ENCODE measurements around the gene SNX11.

Gene SNX11

DNA sequence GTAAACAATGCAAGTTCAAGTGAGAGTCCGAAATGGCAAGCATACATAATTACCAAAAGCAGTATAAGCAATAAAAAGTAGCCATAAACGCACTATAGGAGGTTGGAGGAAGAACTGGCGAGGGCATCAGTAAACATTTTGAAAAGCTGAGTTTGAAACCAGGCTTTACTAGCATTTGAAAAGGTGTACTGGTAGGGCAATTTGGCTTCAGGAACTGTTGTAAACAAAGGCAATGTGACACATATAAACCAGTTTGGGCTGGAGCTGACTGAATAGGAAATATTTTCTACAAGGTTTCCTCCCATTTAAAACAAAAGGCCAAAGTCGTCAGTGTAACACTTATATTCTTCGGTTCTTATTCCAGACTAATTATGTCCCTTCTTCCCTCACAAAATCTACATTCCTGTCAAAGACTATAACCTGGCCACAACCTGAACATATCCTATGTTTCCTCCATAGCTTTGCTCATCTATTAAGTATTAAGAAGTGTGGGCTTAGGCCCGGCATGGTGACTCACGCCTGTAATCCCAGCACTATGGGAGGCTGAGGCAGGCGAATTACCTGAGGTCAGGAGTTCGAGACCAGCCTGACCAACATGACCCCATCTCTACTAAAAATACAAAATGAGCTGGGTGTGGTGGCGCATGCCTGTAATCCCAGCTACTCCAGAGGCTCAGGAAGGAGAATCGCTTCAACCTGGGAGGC lies 14.1 kb upstream of the SNX11 start:
- in situ Hi-C loops (cut with MboI; ENCODE audit: low sequenced_read_pairs), result no loop called here

DNA sequence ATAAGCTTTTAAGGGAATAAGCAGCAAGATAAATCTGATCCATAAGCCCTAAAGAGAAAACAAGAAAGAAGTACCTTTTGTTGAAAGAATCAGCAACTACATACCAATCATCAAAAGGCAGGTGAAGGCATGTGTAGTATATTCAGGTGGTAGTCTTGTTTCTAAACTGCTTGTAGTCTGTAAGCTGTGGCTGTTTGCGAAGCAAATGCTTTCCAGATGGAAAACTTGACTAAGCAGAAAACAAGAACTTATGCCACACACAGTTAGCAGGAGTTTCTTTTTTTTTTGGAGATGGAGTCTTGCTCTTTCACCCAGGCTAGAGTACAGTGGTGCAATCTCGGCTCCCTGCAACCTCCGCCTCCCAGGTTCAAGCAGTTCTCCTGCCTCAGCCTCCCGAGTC lies 12.0 kb upstream of the SNX11 start:
- in situ Hi-C loops (cut with MboI; ENCODE audit: low sequenced_read_pairs), result no loop called here

GRCh38 chr17:48100160-48100559 lies 7.4 kb upstream of the SNX11 start:
- in situ Hi-C loops (cut with MboI; ENCODE audit: low sequenced_read_pairs), result no loop called here

DNA sequence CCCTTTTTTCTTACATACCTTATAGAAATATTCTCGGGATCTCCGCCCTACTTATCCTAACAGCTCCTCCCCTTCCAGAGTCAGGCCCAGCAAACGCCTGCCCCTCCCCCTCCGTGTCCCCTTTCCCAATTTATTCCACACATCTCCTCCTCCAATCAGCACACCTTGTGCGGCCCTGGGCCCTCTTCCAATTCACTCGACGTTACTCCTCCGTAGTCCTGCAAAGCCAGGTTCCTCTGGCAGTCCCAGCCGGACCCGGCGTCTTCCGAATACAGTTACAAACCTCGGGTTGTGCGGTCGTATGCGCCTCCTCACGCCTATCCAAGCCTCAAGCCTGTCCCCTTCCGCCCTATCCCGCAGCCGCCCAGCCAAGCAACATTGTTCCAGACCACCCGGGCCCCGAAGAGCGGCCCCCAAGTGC lies 7.0 kb upstream of the SNX11 start:
- in situ Hi-C loops (cut with MboI; ENCODE audit: low sequenced_read_pairs), result no loop called here

GRCh38 chr17:48101012-48101720 lies 6.4 kb upstream of the SNX11 start, which contains the start of gene CBX1:
Gene CBX1, minus strand, starts transcription at chr17:48101478. Its CDS starts 24,474 bp downstream, at chr17:48077004.
- in situ Hi-C loops (cut with MboI; ENCODE audit: low sequenced_read_pairs), result no loop called here

DNA sequence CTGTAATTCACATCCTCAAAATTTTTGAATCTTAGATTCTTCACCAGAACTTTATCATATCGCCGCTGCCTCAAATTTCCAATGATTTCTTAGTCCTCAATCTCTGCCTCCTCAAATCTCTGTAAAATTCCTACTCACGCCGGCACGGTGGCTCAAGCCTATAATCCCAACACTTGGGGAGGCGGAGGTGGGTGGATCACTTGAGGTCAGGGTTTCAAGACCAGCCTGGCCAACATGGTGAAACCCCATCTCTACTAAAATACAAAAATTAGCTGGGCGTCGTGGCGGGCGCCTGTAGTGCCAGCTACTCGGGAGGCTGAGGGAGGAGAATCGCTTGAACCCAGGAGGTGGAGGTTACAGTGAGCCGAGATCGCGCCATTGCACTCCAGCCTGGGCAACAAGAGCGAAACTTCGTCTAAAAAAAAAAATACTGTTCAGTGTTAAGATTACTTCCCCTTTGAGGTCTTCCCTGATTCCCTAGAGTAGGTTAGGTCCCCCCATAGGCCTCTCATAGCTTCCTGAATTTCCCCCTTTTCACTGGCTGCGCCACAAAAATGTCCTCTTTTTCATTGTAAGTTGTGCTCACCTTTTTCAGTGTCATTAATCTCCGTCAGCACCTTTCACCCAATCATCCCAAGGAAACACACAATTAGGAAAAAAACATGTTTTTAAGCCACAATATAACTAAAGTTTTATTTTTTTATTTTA lies 5.4 kb upstream of the SNX11 start:
- in situ Hi-C loops (cut with MboI; ENCODE audit: low sequenced_read_pairs), result no loop called here

- in situ Hi-C loops (cut with MboI; ENCODE audit: low sequenced_read_pairs), result no loop called here
Observed at GRCh38 chr17:48102798-48103715, 4.5 kb upstream of the SNX11 start.

DNA sequence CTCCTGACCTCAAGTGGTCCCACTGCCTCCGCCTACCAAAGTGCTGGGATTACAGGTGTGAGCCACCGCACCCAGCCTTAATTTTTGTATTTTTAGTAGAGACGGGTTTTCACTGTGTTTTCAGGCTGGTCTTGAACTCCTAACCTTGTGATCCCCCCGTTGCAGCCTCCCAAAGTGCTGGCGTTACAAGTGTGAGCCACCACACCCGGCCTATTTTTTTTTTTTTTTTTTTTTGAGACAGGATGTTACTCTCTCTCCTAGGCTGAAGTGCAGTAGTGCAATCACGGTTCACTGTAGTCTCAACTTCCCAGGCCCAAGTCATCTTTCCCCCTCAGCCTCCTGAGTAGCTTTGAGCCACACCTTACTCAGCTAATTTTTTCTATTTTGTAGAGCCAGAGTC lies 3.1 kb upstream of the SNX11 start:
- in situ Hi-C loops (cut with MboI; ENCODE audit: low sequenced_read_pairs), result no loop called here

DNA sequence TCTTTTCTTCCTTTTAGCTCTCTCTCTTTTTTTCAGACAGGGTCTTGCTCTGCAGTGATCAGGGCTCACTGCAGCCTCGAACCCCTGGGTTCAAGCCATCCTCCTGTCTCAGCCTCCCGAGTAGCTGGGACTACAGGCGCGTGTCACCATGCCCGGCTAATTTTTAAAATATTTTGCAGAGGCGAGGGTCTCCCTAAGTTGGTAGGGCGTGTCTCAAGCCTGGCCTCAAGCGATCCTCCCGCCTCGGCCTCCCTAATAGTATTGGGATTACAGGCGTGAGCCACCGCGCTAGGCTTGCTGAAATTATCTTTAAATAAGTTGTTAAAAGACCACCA lies 797 bp upstream of the SNX11 start:
- in situ Hi-C loops (cut with MboI; ENCODE audit: low sequenced_read_pairs), result no loop called here

GRCh38 chr17:48110761-48111160 lies 3.2 kb downstream of the SNX11 start:
- in situ Hi-C loops (cut with MboI; ENCODE audit: low sequenced_read_pairs), result no loop called here

DNA sequence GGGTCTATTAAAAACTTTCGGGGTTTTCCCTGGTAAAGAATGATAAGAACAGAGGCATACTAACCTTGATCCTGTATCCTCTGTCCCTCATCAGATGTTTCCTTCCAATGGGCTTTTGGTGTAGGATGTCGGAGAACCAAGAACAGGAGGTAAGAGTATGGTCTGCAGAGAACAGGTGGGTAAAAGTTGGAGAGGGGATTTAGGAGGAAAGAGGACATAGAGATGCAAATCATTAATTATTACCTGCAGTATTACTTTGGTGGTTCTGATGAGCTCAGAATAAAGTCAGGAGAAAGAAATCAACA lies 4.3 kb downstream of the SNX11 start:
- in situ Hi-C loops (cut with MboI; ENCODE audit: low sequenced_read_pairs), result no loop called here

DNA sequence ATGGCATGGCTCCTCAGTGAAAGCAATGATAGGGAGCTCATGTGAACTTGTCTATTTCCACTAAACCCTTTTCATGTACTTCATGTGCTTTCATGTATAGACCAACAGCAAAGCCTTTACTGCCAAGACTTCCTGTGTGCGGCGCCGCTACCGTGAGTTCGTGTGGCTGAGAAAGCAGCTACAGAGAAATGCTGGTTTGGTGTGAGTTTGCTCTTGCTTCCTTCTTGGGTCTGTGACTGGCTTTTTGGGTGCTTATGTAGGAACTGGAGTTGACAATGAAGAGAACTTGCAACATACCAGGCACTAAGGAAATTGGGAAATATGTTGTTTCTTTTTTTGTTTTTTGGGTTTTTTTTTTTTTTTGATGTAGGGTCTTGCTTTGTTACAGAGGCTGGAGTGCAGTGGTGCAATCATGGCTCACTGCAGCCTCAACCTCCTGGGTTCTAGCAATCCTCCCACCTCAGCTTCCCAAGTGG lies 5.7 kb downstream of the SNX11 start:
- in situ Hi-C loops (cut with MboI; ENCODE audit: low sequenced_read_pairs), result no loop called here

GRCh38 chr17:48121923-48122664 lies 14.5 kb downstream of the SNX11 start:
- in situ Hi-C loops (cut with MboI; ENCODE audit: low sequenced_read_pairs), result no loop called here

DNA sequence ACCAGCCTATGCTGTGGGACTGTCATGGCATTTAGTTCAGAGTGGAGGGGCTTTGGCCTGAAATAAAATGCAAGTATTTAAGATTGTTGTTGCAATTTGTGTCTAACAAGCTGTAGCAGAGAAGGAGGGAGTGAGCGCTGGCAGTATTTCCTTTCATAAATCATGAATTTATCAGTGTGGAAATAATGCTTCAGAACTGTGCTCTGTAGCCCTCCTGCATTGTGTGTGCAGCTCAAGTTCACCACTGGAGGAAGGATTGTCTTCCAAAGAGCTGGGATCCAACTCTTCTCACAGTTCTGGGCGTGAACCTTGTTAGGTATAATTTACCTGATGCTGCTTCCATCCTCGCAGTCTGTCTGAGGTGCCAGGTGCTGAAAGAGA lies 15.1 kb downstream of the SNX11 start:
- in situ Hi-C loops (cut with MboI; ENCODE audit: low sequenced_read_pairs), result no loop called here

GRCh38 chr17:48123111-48123510 lies 15.5 kb downstream of the SNX11 start:
- in situ Hi-C loops (cut with MboI; ENCODE audit: low sequenced_read_pairs), result no loop called here

DNA sequence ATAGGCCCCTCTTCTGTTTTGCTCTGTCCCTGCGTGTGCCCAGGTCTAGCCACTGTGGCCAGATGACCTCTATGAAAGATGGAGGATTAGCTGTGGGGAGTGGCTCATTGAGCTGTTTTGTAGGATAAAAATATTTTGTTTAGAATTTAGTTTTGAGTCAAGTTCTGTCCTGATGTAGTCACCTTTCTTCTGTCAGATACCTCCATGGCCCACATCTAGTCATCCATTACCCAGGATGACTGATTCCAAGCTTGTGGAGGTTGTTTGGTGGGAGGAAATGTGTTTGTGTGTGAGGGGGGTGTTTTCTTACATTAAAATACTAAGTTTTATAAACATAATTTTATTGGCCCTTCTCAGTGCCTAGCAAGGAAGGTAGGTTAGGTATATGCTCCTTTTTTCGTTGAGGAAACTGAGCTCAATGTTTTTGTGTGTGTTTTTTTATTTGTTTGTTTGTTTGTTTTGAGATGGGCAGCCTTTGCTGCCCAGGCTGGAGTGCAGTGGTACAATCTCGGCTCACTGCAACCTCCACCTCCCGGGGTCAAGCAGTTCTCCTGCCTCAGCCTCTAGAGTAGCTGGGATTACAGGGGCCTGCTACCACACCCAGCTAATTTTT lies 16.3 kb downstream of the SNX11 start:
- in situ Hi-C loops (cut with MboI; ENCODE audit: low sequenced_read_pairs), result no loop called here

- in situ Hi-C loops (cut with MboI; ENCODE audit: low sequenced_read_pairs), result no loop called here
Observed at GRCh38 chr17:48125829-48126531, 18.4 kb downstream of the SNX11 start.

DNA sequence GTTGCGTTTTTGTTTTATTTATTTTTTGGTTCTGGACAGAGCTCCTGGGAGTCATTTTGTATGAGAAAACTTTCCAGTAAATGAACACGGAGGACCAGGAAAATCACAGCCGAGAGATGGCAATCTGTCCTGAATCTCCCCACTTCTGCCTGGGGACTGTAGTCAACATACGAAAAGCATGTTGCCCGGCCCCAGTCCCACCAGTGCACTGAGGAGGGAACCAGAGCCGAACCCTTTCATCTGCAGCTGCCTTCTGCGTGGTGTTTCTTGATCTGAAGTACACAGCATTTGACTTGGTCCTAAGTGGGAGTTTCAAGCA lies 18.9 kb downstream of the SNX11 start:
- in situ Hi-C loops (cut with MboI; ENCODE audit: low sequenced_read_pairs), result no loop called here

DNA sequence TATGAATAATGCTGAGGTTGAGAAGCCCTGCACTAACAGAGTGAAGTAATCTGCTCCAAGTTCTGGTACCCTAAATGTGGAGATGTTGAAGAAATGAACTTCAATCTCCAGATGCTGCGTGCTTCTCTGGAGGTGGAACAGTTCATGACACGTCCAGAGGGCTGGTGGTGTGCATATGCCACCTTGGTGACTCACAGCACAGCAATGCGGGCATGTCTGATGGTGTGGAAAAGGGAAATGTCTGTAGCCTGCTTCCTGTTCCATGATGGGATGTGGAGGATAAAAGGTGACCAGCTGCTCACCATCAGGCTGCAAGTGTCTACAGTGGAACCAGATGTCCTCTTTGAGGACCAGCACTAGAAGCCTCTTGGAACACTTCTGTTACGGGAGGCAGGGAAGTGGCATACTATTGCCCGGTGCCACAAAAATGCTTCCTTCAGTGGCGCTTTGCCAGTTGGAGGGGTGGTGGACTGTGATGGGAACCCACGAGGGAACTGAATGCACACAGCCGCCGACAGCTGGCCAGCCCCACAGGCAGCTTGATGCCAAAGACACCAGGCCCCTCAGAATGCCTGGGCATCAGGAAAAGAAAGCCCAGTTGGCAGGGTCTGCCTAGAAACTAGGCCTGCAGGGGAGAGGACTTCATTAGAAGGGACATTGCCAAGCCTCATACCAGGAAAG lies 19.9 kb downstream of the SNX11 start:
- in situ Hi-C loops (cut with MboI; ENCODE audit: low sequenced_read_pairs), result no loop called here

Data from HL-60/S4 treated with phorbol 12-myristate 13-acetate at 8.2 ng/mL for 4 days and 3 days (cell line).